GM12874 (cell line): ENCODE results near the gene PTRHD1.

Experiments used
- TF ChIP-seq, protein P1 (sequence below): IDR thresholded peaks from 2 replicates; pipeline ENCODE4 v1.5.1; 2011; ENCODE audit warnings: low read depth, mild to moderate bottlenecking, control low read depth, low read length, moderate library complexity; ENCODE audit not compliant: insufficient read depth

PTRHD1 gene

DNA sequence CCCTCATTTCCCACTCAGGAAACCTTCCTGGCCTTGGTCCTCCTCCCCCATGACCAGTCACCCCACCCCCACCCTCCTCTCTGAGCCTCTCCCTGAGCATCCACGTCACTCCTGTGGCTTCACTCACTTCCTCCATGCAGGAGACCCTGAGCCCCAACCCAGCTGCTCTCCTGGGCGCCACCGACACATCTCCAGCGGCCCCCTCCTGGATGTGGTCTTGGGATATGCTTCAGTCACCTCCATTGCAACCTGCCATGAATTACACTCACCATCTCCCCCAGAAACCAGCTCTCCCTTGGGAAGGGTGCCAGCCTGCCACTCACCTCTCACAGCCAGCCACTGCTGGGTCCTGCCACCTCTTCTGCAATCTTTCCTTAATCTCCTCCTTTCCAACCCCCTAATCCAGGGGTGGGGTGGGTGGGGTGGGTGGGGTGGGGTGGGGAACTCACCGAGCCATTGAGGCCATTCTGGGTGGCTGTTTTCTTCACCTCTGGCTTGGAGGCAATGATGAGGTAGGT is 44.9 kb upstream of the PTRHD1 start:
- TF ChIP-seq, protein P1, sequence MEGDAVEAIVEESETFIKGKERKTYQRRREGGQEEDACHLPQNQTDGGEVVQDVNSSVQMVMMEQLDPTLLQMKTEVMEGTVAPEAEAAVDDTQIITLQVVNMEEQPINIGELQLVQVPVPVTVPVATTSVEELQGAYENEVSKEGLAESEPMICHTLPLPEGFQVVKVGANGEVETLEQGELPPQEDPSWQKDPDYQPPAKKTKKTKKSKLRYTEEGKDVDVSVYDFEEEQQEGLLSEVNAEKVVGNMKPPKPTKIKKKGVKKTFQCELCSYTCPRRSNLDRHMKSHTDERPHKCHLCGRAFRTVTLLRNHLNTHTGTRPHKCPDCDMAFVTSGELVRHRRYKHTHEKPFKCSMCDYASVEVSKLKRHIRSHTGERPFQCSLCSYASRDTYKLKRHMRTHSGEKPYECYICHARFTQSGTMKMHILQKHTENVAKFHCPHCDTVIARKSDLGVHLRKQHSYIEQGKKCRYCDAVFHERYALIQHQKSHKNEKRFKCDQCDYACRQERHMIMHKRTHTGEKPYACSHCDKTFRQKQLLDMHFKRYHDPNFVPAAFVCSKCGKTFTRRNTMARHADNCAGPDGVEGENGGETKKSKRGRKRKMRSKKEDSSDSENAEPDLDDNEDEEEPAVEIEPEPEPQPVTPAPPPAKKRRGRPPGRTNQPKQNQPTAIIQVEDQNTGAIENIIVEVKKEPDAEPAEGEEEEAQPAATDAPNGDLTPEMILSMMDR, result no peak

DNA sequence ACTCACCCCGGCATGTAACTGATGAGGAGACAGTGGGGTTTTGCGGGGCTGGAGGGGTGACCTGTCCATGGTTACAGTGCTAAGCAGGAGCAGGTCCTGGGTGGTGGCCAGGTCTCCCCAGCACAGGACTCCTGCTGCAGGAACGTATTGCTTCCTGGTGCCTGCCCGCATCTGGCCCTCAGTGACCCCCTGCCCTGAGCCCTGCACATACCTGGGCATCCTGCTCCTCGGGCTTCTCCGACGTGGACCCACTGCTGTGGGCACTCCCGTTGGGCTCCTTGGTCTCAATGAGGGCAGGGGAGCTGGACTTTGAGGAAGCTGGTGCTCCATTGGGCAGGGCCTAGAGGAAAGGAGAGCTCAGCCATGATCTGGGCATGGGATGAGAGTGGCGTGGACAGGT is 43.5 kb upstream of the PTRHD1 start:
- TF ChIP-seq, protein P1, result no peak

DNA sequence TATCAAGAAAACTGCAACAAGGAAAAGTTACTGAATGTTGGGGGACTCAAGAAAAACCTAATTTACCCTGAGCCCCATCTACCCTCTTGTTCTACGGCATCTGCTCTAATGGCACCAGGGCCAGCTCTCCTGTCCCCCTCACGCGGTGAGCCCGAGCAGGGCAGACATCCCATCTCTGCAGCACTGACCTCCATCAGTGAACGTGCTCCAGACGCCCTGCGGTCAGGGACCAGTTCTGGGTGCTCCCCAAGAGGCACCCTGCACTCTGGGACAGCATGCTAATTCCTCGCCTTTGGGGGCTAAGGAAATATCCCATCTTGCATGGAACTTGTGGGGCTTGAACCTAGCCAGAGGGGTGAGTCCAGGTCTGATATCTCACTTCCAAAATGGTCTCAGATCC is 43.0 kb upstream of the PTRHD1 start:
- TF ChIP-seq, protein P1, result no peak

DNA sequence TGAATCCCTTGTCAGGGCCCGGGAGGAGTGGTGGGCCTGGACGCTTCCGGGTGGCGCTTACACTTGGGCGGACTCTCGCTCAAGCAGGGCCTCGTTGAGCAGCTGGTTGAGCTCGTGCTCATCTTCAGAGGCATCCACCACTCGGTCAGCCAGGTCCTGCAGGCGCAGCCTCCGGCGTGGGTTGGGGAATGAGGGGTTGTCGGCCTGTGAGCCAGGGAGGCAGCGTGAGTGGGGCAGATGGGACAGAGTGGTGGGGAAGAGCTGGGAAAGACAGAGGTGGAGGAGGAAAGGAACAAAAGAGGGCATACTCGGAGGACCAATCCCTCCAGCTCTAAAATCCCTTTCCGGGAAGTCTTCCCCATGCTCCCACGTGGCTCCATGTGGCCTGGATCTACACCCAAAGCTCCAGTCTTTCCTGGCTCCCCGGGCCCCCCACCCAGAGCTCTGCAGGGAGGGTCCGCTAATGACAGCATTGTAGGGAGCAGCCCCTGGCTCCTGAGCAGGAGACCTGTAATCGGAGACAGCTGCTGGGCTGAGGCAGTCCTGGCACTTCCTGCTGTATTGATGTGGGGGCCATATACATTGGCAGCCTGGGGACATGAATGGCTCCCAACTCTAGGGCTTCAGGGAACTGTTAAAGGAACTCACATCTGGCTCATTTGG is 41.7 kb upstream of the PTRHD1 start:
- TF ChIP-seq, protein P1, result no peak

DNA sequence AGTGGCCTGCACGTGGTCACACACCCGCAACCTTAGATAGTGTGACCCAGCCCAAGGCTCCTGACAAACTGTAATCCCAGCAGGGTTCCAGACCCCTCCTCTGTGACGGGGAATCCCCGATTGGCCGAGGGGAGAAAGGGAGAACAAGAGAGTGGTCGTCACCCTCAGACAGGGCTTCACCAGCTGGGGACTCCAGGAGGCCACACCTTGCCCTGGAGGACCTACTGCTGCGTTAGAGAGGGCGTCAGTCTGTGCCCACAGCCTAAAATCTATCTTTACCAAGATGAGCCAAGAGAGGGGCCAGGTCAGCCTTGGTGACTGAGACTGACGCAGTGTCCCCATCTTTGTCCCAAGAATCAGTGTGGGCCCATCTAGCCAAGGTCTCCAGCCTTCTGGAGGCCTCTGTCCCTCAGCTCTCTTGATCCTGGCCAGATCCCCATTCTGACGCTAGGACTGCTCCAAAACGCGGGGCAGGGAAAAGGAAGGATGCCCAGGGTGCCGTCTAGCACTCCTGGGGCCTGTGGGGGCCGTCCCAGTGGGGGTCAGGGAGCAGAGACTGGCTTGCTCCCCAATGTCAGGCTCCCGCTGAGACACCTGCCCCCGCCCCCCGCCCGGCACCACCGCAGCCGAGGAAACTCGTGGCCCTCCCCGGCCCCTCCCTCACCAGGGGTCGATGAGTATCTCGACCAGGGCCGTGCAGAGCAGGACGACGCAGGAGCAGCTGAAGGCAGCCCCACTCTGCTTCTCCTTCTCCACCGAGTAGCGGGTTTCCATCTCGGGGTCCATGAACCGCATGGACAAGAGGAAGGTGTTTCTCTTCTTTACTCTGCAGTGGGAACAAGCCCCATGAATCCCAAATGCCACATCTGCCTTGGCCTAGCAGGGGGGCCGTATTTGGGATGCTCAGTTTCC is 40.9 kb upstream of the PTRHD1 start:
- TF ChIP-seq, protein P1, result no peak

DNA sequence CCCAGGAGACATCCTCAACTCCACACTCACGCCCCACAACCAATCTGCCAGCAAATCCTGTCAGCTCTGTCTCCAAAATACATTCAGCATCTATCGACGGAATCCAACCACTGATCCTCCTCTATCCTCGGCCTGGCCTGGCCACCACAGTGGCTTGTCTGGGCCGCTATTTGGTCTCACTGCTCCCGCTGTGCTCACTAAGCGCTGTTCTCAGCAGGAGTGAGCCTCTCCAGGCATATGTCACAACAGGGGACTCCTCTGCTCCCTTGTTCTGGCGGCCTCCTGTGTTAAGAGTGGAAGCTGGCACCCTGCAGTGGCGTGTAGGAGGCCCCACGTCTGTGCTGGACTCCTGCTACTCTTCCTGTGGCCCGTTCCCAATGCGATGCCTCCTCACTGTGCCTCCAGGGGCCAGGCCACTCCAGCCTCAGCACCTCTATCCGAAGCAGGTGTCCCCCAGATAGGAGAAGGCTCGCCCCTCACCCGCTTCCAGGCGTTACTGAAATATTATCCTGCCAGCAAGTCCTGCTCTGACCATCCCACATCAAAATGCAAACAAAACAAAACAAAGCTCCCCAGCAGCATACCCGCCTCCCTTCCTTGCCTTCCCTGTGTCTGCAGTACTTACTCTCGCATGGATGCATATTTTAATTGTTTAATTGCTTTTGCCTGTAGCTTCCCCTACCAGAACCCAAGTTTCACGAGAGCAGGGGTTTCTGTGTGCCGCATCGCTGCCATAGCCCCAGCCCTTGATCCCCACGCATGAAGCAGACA is 39.9 kb upstream of the PTRHD1 start:
- TF ChIP-seq, protein P1, result no peak

DNA sequence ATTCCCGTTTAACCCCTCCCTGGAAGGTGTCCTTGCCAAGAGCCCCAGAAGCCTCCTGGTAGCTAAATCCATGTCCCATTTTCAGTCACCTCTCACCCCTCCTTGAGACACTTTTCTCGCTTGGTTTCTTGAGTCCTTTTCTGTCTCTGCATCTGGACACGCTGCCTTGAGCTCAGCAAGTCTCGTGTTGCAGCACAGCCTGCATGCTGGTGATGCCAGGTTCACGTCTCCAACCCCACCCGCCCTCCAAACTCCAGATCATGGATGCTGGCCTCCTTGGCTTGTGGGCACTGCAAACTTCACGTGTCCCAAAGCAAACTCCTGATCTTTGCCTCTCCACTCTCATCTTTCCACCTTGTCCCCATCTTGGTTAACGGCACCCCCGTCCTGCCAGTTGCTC is 39.3 kb upstream of the PTRHD1 start:
- TF ChIP-seq, protein P1, result no peak
